Measurements from ENCODE around the gene FGG.

DNA sequence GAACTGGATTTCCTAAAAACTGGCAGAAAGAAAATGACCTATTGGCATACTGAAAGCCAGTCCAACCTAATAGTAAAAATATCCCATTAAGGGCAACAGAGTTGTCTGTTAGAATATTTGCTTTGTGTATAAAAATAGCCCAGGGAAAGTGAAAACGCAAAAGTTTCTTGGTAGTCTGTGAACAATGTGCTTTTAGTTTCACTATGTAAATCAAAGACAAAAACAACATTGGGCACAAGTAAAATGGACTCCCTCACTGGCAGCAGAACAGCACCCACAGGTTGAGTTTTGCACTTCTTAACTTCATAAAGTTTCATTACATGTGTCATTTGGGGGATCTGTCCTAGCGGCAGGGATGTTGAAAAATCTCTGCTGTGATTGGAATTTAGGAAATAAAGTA is 4.3 kb upstream of the FGG start:
- TF ChIP-seq EP300 (IDR thresholded peaks at IDR 0.05), result no peak
- TF ChIP-seq POLR2AphosphoS5 (IDR thresholded peaks at IDR 0.05), result no peak
- TF ChIP-seq, protein P1, sequence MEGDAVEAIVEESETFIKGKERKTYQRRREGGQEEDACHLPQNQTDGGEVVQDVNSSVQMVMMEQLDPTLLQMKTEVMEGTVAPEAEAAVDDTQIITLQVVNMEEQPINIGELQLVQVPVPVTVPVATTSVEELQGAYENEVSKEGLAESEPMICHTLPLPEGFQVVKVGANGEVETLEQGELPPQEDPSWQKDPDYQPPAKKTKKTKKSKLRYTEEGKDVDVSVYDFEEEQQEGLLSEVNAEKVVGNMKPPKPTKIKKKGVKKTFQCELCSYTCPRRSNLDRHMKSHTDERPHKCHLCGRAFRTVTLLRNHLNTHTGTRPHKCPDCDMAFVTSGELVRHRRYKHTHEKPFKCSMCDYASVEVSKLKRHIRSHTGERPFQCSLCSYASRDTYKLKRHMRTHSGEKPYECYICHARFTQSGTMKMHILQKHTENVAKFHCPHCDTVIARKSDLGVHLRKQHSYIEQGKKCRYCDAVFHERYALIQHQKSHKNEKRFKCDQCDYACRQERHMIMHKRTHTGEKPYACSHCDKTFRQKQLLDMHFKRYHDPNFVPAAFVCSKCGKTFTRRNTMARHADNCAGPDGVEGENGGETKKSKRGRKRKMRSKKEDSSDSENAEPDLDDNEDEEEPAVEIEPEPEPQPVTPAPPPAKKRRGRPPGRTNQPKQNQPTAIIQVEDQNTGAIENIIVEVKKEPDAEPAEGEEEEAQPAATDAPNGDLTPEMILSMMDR (IDR thresholded peaks at IDR 0.05), result no peak

All from stomach (tissue), 4 donors.